Aorta (tissue), 5 donors: ENCODE measurements around the gene VPS35L. TPM values are rescaled to one million over a fixed set of nuclear protein-coding genes. Genes with fewer than 3 reads are reported as not detected.

Experiments
- ATAC-seq: fragments of 200-7000 bp; cut with Tn5 transposase; one replicate; pipeline ENCODE4 v1.9.1; 2022; ENCODE audit warnings: moderate library complexity; ENCODE audit not compliant: low FRiP score
- DNase-seq, 2 donors: peaks; one replicate each; pipeline ENCODE4 v3.0.0-alpha.2; 2020
- H3K27ac ChIP-seq, 2 donors: one replicate each; pipeline ENCODE4 v1.5.1; 2013; ENCODE audit warnings: low read length in 2 of 2, mild to moderate bottlenecking in 2 of 2, moderate library complexity in 2 of 2, control low read depth in 1 of 2, inconsistent platforms in 1 of 2, low read depth in 1 of 2
- H3K27me3 ChIP-seq, 2 donors: one replicate each; pipeline ENCODE4 v1.6.1; 2013; ENCODE audit warnings: control low read depth in 1 of 2, low read length in 1 of 2, mild to moderate bottlenecking in 1 of 2, moderate library complexity in 1 of 2; ENCODE audit not compliant: insufficient read depth in 2 of 2, control insufficient read depth in 1 of 2
- H3K36me3 ChIP-seq, 2 donors: one replicate each; pipeline ENCODE4 v1.6.1; 2013; ENCODE audit warnings: control low read depth in 1 of 2, low read length in 1 of 2, mild to moderate bottlenecking in 1 of 2; ENCODE audit not compliant: insufficient read depth in 2 of 2, control insufficient read depth in 1 of 2
- H3K4me1 ChIP-seq, 2 donors: one replicate each; pipeline ENCODE4 v1.6.1; 2013; ENCODE audit warnings: low read length in 2 of 2, control low read depth in 1 of 2, mild to moderate bottlenecking in 1 of 2, moderate library complexity in 1 of 2; ENCODE audit not compliant: insufficient read depth in 2 of 2, control insufficient read depth in 1 of 2
- H3K4me3 ChIP-seq, 2 donors: one replicate each; pipeline ENCODE4 v1.5.1; 2013; ENCODE audit warnings: low read length in 2 of 2, control low read depth in 1 of 2, mild to moderate bottlenecking in 1 of 2
- H3K9me3 ChIP-seq: one replicate; pipeline ENCODE4 v1.6.1; 2013; ENCODE audit warnings: mild to moderate bottlenecking, low read length; ENCODE audit not compliant: control insufficient read depth
- WGBS, 2 donors: extraction: QIAGEN DNeasy Blood & Tissue Kit; methylation state at CpG; one replicate each; pipeline ENCODE4 v1.1.7; 2013; 5-methylcytosine and 5-hydroxymethylcytosine counted together
- intact Hi-C, 2 donors: fragments of 100-400 bp; cut with DNase I; formaldehyde crosslinking; loops; one replicate each; pipeline versions ENCODE4 v1.14.2 to v1.15.0; 2022
- polyA plus RNA-seq, 2 donors: library from polyadenylated mRNA; stranded (reverse); fragments of 200-250 nt; gene quantifications; one replicate each; pipeline ENCODE4 v1.2.3, GENCODE V29; 2013
- total RNA-seq, 2 donors: library from RNA; stranded (reverse); fragmentation: NEBNext Ultra II Directional; extraction: Animal tissue kit (Norgen Biotek cat#: 25700); gene quantifications; one replicate each; pipeline ENCODE4 v1.2.1, GENCODE V29; 2021
- donor health status: healthy with polysubstance abuse.
- donor health status: Bipolar disorder and iron deficiency.
- donor health status: DM: no; HTN: no; CAD: no.
- donor health status: DM: no; HTN: no; CAD: no.
- donor health status: DM: yes; HTN: yes; CAD: no.

Gene VPS35L
- total and polyA plus RNA-seq, 4 donors: 31.4 to 66.8 (median 40.8) TPM

DNA sequence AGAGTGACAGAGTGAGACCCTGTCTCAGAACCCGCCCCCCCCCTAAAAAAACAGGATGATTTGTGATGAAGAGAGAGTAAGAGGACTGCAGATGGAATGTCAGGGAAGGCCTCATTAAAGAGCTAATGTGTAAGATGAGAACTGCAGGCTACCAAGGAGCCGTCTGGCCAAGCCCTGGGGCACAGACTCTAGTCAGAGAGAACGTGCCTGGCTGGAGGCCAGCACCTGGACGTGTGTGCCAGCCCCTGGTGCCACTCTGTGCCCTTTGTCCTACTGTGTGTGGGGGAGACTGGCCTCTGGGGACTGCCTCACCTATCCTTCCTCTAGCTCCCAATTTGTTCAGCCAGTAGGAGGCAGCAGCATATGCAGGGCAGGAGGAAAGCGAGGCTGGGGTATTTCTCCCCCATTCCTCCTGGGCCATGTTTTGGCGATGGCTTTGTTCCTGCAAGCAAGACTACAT lies 125.4 kb downstream of the VPS35L start:
- 57 to 60% methylated on average over 6 of the region's 6 CpGs for WGBS, 2 donors
- intact Hi-C loops: no loop called here
- ATAC-seq: no peak

DNA sequence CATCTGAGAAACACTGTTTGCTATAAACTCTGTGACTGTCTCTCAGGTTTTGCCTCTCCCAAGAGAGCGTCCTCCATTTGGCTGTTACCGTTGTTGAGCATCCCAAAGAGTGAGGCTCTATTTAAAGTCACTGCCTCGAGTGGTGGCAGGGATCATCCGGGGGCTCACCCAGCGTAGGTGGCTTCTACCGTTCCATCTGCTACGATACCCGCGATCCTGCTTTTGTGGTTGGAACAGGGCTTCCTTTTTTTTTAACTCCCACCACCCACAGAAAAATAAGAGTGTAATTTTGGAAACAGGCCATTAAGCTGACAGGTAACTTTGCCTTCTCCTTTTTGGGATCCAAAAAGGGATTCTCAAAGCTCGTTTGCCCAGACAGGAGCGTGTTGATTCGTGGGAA lies 126.1 kb downstream of the VPS35L start:
- Histone ChIP-seq H3K27me3 (no peaks in the 10 kb centered on the region), H3K9me3 (no peaks in the 10 kb centered on the region), H3K4me1 (no peaks in the 10 kb centered on the region), H3K4me3 (no peak overlapping the region), H3K36me3 (peaks cover 4 to 9% of the 10 kb centered on the region in 2 donors), H3K27ac (no peak overlapping the region)
- ATAC-seq (no peak), DNase-seq (no peak)
- intact Hi-C loops: no loop called here
- 91% methylated on average over 12 of the region's 12 CpGs for WGBS, 2 donors

More for the DNA sequence above, 125.4 kb downstream of the VPS35L start:
- Histone ChIP-seq H3K27ac (no peak overlapping the region), H3K9me3 (no peaks in the 10 kb centered on the region), H3K36me3 (peaks cover 4 to 9% of the 10 kb centered on the region in 2 donors), H3K27me3 (no peaks in the 10 kb centered on the region), H3K4me1 (no peaks in the 10 kb centered on the region), H3K4me3 (no peak overlapping the region)
- DNase-seq: no peak

GRCh38 chr16:19683453-19684236 lies 128.1 kb downstream of the VPS35L start:
- Histone ChIP-seq H3K36me3 (peaks cover 4 to 9% of the 10 kb centered on the region in 2 donors), H3K27ac (no peak overlapping the region), H3K27me3 (no peaks in the 10 kb centered on the region), H3K4me3 (no peak overlapping the region), H3K9me3 (no peaks in the 10 kb centered on the region), H3K4me1 (no peaks in the 10 kb centered on the region)
- ATAC-seq (no peak), DNase-seq (no peak)
- WGBS, 2 donors: 94 to 96% methylated on average over 6 of the region's 6 CpGs
- intact Hi-C loops: no loop called here

DNA sequence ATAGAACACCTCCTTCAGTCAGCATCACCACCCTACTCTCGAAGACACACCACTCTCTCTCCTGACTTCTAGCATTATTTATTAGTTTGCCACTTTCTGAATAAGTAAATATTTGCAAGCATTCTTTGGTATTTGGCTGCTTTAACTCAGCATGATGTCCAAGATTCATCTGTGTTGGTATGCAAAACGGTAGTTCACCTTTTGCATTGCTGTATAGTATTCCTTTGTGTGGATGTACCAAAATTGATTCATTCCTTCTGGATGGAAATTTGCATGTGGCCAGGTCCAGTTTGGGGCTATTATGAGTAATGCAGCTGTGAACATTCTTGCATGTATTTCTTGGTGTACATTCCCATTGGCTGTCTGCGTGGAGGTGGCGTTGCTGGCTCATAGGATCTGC lies 129.7 kb downstream of the VPS35L start:
- H3K27me3 ChIP-seq: no peaks in the 10 kb centered on the region
- DNase-seq (no peak), ATAC-seq (no peak)
- H3K36me3 ChIP-seq: peaks cover 4 to 9% of the 10 kb centered on the region in 2 donors
- no peaks in the 10 kb centered on the region for H3K9me3 ChIP-seq
- no peaks in the 10 kb centered on the region for H3K4me1 ChIP-seq
- intact Hi-C loops: no loop called here
- H3K27ac ChIP-seq: no peak overlapping the region
- H3K4me3 ChIP-seq: no peak overlapping the region
- 95 to 98% methylated on average over 4 of the region's 4 CpGs for WGBS, 2 donors

DNA sequence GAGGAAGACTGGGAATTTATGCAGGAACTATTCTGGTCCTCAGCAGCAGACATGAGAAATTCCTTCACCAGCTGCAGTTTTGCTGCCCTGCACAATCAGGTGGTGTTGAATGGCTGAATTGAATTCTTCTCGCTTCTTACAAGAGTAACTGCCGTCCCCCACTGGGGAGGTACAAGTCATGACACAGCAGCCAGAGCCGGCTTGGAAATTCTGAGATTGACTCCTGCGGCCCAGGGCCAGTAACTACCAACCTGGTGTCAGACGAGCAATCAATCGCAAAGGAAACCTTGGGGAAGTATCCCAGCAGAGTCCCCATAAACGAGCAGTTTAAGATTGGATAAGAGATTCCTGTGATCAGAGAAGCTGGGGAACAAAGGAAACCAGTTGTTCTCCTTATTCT lies 131.8 kb downstream of the VPS35L start:
- DNase-seq: no peak
- 76 to 82% methylated on average over 7 of the region's 7 CpGs for WGBS, 2 donors
- Histone ChIP-seq H3K27ac (no peak overlapping the region), H3K4me1 (no peaks in the 10 kb centered on the region), H3K9me3 (no peaks in the 10 kb centered on the region), H3K27me3 (no peaks in the 10 kb centered on the region), H3K36me3 (peaks cover 5 to 9% of the 10 kb centered on the region in 2 donors), H3K4me3 (no peak overlapping the region)
- no peak for ATAC-seq
- intact Hi-C loops: no loop called here

DNA sequence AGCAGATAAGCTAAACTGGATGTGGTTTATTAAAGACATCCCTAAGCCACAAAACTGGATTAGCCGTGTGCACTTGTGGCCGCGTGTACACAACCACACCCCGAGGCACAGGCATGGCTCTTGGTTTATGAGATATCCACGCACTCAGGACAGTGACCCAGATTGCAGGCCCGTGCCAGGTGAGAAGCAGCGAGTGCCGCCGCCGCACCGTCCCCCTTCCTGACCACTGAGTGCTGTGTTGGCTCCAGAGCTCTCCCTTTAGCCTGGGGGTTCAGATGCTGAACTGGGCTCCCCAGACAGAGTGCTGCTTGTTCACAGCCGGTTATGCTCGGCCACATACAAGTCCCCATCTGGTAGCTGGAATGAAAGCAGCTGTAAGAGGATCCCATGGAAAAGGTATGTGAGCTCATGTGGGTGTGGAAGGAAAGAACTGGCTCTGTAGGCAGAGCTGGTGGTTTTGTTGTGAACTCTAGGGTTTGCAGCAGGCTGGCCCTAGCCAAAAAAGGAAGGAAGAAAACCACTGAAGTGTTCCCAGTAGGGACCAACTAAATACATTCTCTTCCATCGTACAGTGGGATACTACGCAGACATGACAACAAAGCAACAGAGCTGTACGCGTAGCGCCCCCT lies 133.0 kb downstream of the VPS35L start:
- no peak overlapping the region for H3K4me3 ChIP-seq
- no peaks in the 10 kb centered on the region for H3K4me1 ChIP-seq
- WGBS, 2 donors: 93 to 95% methylated on average over 18 of the region's 18 CpGs
- H3K9me3 ChIP-seq: no peaks in the 10 kb centered on the region
- H3K36me3 ChIP-seq: peaks cover 6 to 7% of the 10 kb centered on the region in 2 donors
- no peaks in the 10 kb centered on the region for H3K27me3 ChIP-seq
- intact Hi-C loops: no loop called here
- no peak for ATAC-seq
- no peak overlapping the region for H3K27ac ChIP-seq
- DNase-seq: no peak

GRCh38 chr16:19689342-19689741 lies 133.8 kb downstream of the VPS35L start:
- intact Hi-C loops: no loop called here
- 94 to 97% methylated on average over 5 of the region's 5 CpGs for WGBS, 2 donors
- peaks cover under 1 to 3% of the 10 kb centered on the region in 2 donors for H3K36me3 ChIP-seq
- H3K27ac ChIP-seq: no peak overlapping the region
- no peak overlapping the region for H3K4me3 ChIP-seq
- ATAC-seq: no peak
- H3K4me1 ChIP-seq: no peaks in the 10 kb centered on the region
- no peak for DNase-seq
- no peaks in the 10 kb centered on the region for H3K27me3 ChIP-seq
- H3K9me3 ChIP-seq: no peaks in the 10 kb centered on the region

- 56 to 64% methylated on average over 4 of the region's 4 CpGs for WGBS, 2 donors
- DNase-seq (no peak), ATAC-seq (no peak)
- Histone ChIP-seq H3K27ac (no peak overlapping the region), H3K9me3 (no peaks in the 10 kb centered on the region), H3K36me3 (peaks cover 0 to 3% of the 10 kb centered on the region in 2 donors), H3K4me3 (no peak overlapping the region), H3K4me1 (no peaks in the 10 kb centered on the region), H3K27me3 (no peaks in the 10 kb centered on the region)
- intact Hi-C loops: no loop called here
Measured at GRCh38 chr16:19690196-19690595, 134.7 kb downstream of the VPS35L start.
